Neural cell (in vitro differentiated cells): Measurements from ENCODE around the gene FBXO4. TPM values are rescaled to one million over a fixed set of nuclear protein-coding genes. Genes with fewer than 3 reads are reported as not detected.

Experiments used
- H2AFZ ChIP-seq: fragments of 200-600, 300-800 bp; sonication (generic), shearing (Covaris generic); 2 replicates; pipeline ENCODE4 v1.6.0; 2014; ENCODE audit warnings: low read depth, mild to moderate bottlenecking, antibody characterized with exemption, low read length, moderate library complexity
- H3F3A ChIP-seq: fragments of 200-600 bp; shearing (Covaris generic); 2 replicates; pipeline ENCODE4 v1.6.1; 2016; ENCODE audit warnings: mild to moderate bottlenecking, moderate library complexity, mixed read lengths, antibody characterized with exemption, low read length; ENCODE audit not compliant: insufficient read depth, poor library complexity, severe bottlenecking
- H3K27ac ChIP-seq: fragments of 200-600, 300-800 bp; sonication (generic), shearing (Covaris generic); 2 replicates; pipeline ENCODE4 v1.5.1; 2014; ENCODE audit warnings: mild to moderate bottlenecking, low read length, moderate library complexity
- H3K27me3 ChIP-seq: fragments of 300-800, 200-600 bp; sonication (generic), shearing (Covaris generic); 2 replicates; pipeline ENCODE4 v1.6.0; 2014; ENCODE audit warnings: mild to moderate bottlenecking, low read depth, low read length, moderate library complexity; ENCODE audit not compliant: insufficient read depth
- H3K36me3 ChIP-seq: fragments of 300-800, 200-600 bp; sonication (generic), shearing (Covaris generic); 2 replicates; pipeline ENCODE4 v1.5.1; 2014; ENCODE audit warnings: mild to moderate bottlenecking, antibody characterized with exemption, low read length, moderate library complexity; ENCODE audit not compliant: insufficient read depth
- H3K4me2 ChIP-seq: fragments of 300-800, 200-600 bp; sonication (generic), shearing (Covaris generic); 2 replicates; pipeline ENCODE4 v1.6.0; 2014; ENCODE audit warnings: mild to moderate bottlenecking, low read length
- H3K4me3 ChIP-seq: fragments of 300-800, 200-600 bp; sonication (generic), shearing (Covaris generic); 2 replicates; pipeline ENCODE4 v1.5.1; 2014; ENCODE audit warnings: mild to moderate bottlenecking, low read length, moderate library complexity
- H3K79me2 ChIP-seq: fragments of 200-600 bp; shearing (Covaris generic); replicated peaks from 2 replicates; pipeline ENCODE4 v1.6.0; 2014; ENCODE audit warnings: mild to moderate bottlenecking, low read length, moderate library complexity; ENCODE audit not compliant: insufficient read depth
- H3K9ac ChIP-seq: fragments of 300-800, 200-600 bp; sonication (generic), shearing (Covaris generic); 2 replicates; pipeline ENCODE4 v1.6.1; 2016; ENCODE audit warnings: mild to moderate bottlenecking, low read length, mixed read lengths
- H3K9me2 ChIP-seq: fragments of 200-600 bp; shearing (Covaris generic); 2 replicates; pipeline ENCODE4 v1.6.1; 2016; ENCODE audit warnings: mild to moderate bottlenecking, low read length, mixed read lengths; ENCODE audit not compliant: insufficient read depth
- H3K9me3 ChIP-seq: fragments of 200-600, 300-800 bp; sonication (generic), shearing (Covaris generic); 2 replicates; pipeline ENCODE4 v1.6.1; 2016; ENCODE audit warnings: mild to moderate bottlenecking, mixed run types, low read length, moderate library complexity, mixed read lengths
- H4K20me1 ChIP-seq: fragments of 200-600 bp; shearing (Covaris generic); 2 replicates; pipeline ENCODE4 v1.6.1; 2016; ENCODE audit warnings: mild to moderate bottlenecking, mixed run types; ENCODE audit not compliant: insufficient read depth
- EP300 ChIP-seq: fragments of 450-650 bp; conservative IDR thresholded peaks from 2 replicates; pipeline ENCODE4 v1.6.1; 2014; ENCODE audit warnings: antibody characterized with exemption, mild to moderate bottlenecking, moderate library complexity; ENCODE audit not compliant: poor library complexity, severe bottlenecking
- EZH2 ChIP-seq: fragments of 200-600, 300-800 bp; shearing (Covaris generic), sonication (generic); IDR thresholded peaks from 2 replicates; pipeline ENCODE4 v1.6.1; 2014; ENCODE audit warnings: antibody characterized with exemption, low read length, borderline replicate concordance, mild to moderate bottlenecking; ENCODE audit not compliant: insufficient read depth, poor library complexity, severe bottlenecking
- MXI1 ChIP-seq: fragments of 450-650 bp; conservative IDR thresholded peaks from 2 replicates; pipeline ENCODE4 v1.6.1; 2014; ENCODE audit warnings: antibody characterized with exemption, mild to moderate bottlenecking; ENCODE audit not compliant: poor library complexity, severe bottlenecking
- POLR2AphosphoS5 ChIP-seq: IDR thresholded peaks from 2 replicates; pipeline ENCODE4 v1.6.1; 2012
- RAD21 ChIP-seq: fragments of 450-650 bp; conservative IDR thresholded peaks from 2 replicates; pipeline ENCODE4 v1.6.1; 2014; ENCODE audit warnings: antibody characterized with exemption, mild to moderate bottlenecking, moderate library complexity
- SMC3 ChIP-seq: fragments of 450-650 bp; conservative IDR thresholded peaks from 2 replicates; pipeline ENCODE4 v1.6.1; 2014; ENCODE audit warnings: antibody characterized with exemption, mild to moderate bottlenecking, moderate library complexity; ENCODE audit not compliant: poor library complexity
- TAF1 ChIP-seq: IDR thresholded peaks from 2 replicates; pipeline ENCODE4 v1.6.1; 2012; ENCODE audit warnings: low read depth
- polyA plus RNA-seq: library from polyadenylated mRNA; depleted of rRNA; stranded (reverse); fragments of >200 nt; gene quantifications from 2 replicates; pipeline ENCODE4 v1.2.3, GENCODE V29; 2014
- TF ChIP-seq, protein P1 (sequence below): IDR thresholded peaks from 2 replicates; pipeline ENCODE4 v1.6.1; 2012; ENCODE audit warnings: borderline replicate concordance
- TF ChIP-seq, protein P2 (sequence below): fragments of 450-650 bp; IDR thresholded peaks from 2 replicates; pipeline ENCODE4 v1.5.1; 2014; ENCODE audit warnings: antibody characterized with exemption, mild to moderate bottlenecking, moderate library complexity; ENCODE audit not compliant: poor library complexity, severe bottlenecking

FBXO4 gene
- polyA plus RNA-seq, 1 donor from 2014 or later: 3.9 TPM

DNA sequence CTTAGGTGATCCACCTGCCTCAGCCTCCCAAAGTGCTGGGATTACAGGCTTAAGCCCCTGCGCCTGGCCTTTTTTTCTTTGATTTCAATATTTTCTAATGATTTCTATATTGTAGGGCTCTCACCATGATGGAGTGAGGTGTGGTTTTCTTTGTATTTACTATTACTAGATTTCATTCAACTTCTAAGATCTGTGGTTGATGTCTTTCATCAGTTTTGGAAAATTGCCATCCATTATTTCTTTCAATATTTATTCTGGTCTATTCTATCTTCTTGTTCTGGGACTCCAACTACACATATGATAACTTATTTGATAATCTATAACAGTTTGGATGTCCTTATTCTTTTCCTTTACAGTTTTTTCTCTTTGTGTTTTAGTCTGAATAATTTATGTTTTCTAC, 31.9 kb downstream of the FBXO4 start:
- no peak overlapping the region for H2AFZ ChIP-seq
- no peaks in the 10 kb centered on the region for H3K9me2 ChIP-seq
- no peaks in the 10 kb centered on the region for H3K27me3 ChIP-seq
- TF ChIP-seq, protein P1, sequence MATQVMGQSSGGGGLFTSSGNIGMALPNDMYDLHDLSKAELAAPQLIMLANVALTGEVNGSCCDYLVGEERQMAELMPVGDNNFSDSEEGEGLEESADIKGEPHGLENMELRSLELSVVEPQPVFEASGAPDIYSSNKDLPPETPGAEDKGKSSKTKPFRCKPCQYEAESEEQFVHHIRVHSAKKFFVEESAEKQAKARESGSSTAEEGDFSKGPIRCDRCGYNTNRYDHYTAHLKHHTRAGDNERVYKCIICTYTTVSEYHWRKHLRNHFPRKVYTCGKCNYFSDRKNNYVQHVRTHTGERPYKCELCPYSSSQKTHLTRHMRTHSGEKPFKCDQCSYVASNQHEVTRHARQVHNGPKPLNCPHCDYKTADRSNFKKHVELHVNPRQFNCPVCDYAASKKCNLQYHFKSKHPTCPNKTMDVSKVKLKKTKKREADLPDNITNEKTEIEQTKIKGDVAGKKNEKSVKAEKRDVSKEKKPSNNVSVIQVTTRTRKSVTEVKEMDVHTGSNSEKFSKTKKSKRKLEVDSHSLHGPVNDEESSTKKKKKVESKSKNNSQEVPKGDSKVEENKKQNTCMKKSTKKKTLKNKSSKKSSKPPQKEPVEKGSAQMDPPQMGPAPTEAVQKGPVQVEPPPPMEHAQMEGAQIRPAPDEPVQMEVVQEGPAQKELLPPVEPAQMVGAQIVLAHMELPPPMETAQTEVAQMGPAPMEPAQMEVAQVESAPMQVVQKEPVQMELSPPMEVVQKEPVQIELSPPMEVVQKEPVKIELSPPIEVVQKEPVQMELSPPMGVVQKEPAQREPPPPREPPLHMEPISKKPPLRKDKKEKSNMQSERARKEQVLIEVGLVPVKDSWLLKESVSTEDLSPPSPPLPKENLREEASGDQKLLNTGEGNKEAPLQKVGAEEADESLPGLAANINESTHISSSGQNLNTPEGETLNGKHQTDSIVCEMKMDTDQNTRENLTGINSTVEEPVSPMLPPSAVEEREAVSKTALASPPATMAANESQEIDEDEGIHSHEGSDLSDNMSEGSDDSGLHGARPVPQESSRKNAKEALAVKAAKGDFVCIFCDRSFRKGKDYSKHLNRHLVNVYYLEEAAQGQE: no peak
- no peak for TF ChIP-seq POLR2AphosphoS5
- no peak for TF ChIP-seq SMC3
- TF ChIP-seq TAF1: no peak
- no peak for TF ChIP-seq EZH2
- no peak for TF ChIP-seq RAD21
- no peak for TF ChIP-seq EP300
- TF ChIP-seq, protein P2, sequence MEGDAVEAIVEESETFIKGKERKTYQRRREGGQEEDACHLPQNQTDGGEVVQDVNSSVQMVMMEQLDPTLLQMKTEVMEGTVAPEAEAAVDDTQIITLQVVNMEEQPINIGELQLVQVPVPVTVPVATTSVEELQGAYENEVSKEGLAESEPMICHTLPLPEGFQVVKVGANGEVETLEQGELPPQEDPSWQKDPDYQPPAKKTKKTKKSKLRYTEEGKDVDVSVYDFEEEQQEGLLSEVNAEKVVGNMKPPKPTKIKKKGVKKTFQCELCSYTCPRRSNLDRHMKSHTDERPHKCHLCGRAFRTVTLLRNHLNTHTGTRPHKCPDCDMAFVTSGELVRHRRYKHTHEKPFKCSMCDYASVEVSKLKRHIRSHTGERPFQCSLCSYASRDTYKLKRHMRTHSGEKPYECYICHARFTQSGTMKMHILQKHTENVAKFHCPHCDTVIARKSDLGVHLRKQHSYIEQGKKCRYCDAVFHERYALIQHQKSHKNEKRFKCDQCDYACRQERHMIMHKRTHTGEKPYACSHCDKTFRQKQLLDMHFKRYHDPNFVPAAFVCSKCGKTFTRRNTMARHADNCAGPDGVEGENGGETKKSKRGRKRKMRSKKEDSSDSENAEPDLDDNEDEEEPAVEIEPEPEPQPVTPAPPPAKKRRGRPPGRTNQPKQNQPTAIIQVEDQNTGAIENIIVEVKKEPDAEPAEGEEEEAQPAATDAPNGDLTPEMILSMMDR: no peak
- TF ChIP-seq MXI1: no peak
- no peak overlapping the region for H3K27ac ChIP-seq
- H3K36me3 ChIP-seq: no peaks in the 10 kb centered on the region
- H3K4me3 ChIP-seq: no peak overlapping the region
- no peaks in the 10 kb centered on the region for H3F3A ChIP-seq
- no peak overlapping the region for H3K4me2 ChIP-seq
- no peaks in the 10 kb centered on the region for H4K20me1 ChIP-seq
- peaks cover 7% of the 10 kb centered on the region for H3K9me3 ChIP-seq
- H3K79me2 ChIP-seq: no peaks in the 10 kb centered on the region
- no peak overlapping the region for H3K9ac ChIP-seq

DNA sequence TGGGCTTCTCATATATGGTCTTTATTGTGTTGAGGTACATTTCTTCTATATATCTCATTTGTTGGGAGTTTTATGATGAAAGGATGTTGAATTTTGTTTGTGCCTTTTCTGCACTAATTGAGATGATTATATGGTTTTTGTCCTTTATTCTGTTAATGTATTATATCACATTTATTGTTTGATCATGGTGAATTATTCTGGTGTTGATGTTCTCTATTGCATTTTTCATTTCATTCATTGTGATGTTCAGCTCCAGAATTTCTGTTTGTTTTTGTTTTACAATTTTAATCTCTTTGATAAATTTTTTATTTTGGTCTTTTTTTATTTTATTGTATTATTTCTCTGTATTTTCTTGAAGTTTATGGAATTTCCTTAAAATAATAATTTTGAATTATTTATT, 35.4 kb downstream of the FBXO4 start:
- Histone ChIP-seq H3K36me3 (no peaks in the 10 kb centered on the region), H3K9me3 (peaks cover 7% of the 10 kb centered on the region), H3F3A (no peaks in the 10 kb centered on the region), H3K79me2 (no peaks in the 10 kb centered on the region), H3K9ac (no peak overlapping the region), H3K4me3 (no peak overlapping the region), H3K4me2 (no peak overlapping the region), H2AFZ (no peak overlapping the region), H3K27ac (no peak overlapping the region), H3K9me2 (no peaks in the 10 kb centered on the region), H3K27me3 (no peaks in the 10 kb centered on the region), H4K20me1 (no peaks in the 10 kb centered on the region)
- TF ChIP-seq, protein P2: no peak
- TF ChIP-seq SMC3 (no peak), TAF1 (no peak)
